DMS153 treated with DMSO at 0.1 percent for 48 hours (cell line): Measurements from ENCODE around the gene TSPAN18.
A peak's percentile ranks its signal among the peaks of the same experiment; 100 is the strongest.

ENCODE experiments used
- DNase-seq: peaks from one replicate; lab custom pipeline; 2025; ENCODE audit not compliant: unreplicated experiment; lab: John Stamatoyannopoulos, UW

Gene TSPAN18

GRCh38 chr11:44973632-44974401 lies 247.1 kb downstream of the TSPAN18 start:
- no peak for DNase-seq

GRCh38 chr11:44974402-44975000 lies 247.7 kb downstream of the TSPAN18 start:
- DNase-seq, result no peak

GRCh38 chr11:44976576-44976975 lies 249.8 kb downstream of the TSPAN18 start:
- DNase-seq, result no peak

- no peak for DNase-seq
These were observed 250.8 kb downstream of the TSPAN18 start for GRCh38 chr11:44977493-44977984.

GRCh38 chr11:44978274-44978960 lies 251.7 kb downstream of the TSPAN18 start:
- DNase-seq, result no peak

GRCh38 chr11:44978961-44979331 lies 252.2 kb downstream of the TSPAN18 start:
- peak; percentile 93 for DNase-seq

- DNase-seq, result peak; percentile 96
These were observed 253.0 kb downstream of the TSPAN18 start for GRCh38 chr11:44979543-44980399.

- DNase-seq, result no peak
These were observed 254.0 kb downstream of the TSPAN18 start for GRCh38 chr11:44980533-44981427.
